K562 (cell line): ENCODE data around the gene DOCK4. TPM values are rescaled to one million over a fixed set of nuclear protein-coding genes. Genes with fewer than 3 reads are reported as not detected.
A peak's percentile ranks its signal among the peaks of the same experiment; 100 is the strongest.

Experiments used
- ATAC-seq: fragments of 200-7000 bp; cut with Tn5 transposase; 3 replicates; pipeline ENCODE4 v1.9.1; 2020; ENCODE audit warnings: moderate library complexity
- BruUV-seq: library from RNA; stranded (reverse); fragments of 400-500 nt; replicated peaks from 2 replicates; lab custom pipeline; 2021; lab: Mats Ljungman, UMichigan
- CTCF ChIA-PET: fragments of 300-600 bp; formaldehyde crosslinking; extraction: SDS; loops from one replicate; lab custom pipeline; 2021; ENCODE audit warnings: low intra/inter-chr PET ratio; lab: Yijun Ruan, JAX
- POLR2A ChIA-PET: fragments of 300-600, 350-650 bp; sonication (Branson Sonifier 250); formaldehyde crosslinking; extraction: SDS; loops from one replicate; lab custom pipeline; 2021; ENCODE audit warnings: antibody characterized with exemption, inconsistent platforms; lab: Yijun Ruan, JAX
- DNase-seq, 4 experiments: peaks; one replicate each; pipeline versions ENCODE4 v3.0.0 to v3.0.0-alpha.2; 2011 to 2018; ENCODE audit warnings: low spot score in 3 of 4, mixed read lengths in 3 of 4; ENCODE audit errors: extremely low read depth in 1 of 4
- FAIRE-seq: peaks from 2 replicates; lab custom pipeline; 2011; peaks lifted over from hg19 to GRCh38; lab: Jason Lieb, UNC
- H2AFZ ChIP-seq: 2 replicates; pipeline ENCODE4 v1.6.0; 2011; ENCODE audit warnings: low read depth, low read length, control low read depth, inconsistent platforms
- H3K27ac ChIP-seq: fragments of 200-600 bp; 3 replicates; pipeline ENCODE4 v1.8.0; 2011; ENCODE audit warnings: low read depth, mild to moderate bottlenecking, control low read depth, inconsistent platforms, low read length, moderate library complexity, mixed read lengths; ENCODE audit errors: extremely low read depth
- H3K27me3 ChIP-seq, 2 experiments: fragments of 300-600 bp in 1 of 2; 2 replicates in 1 of 2; 3 replicates in 1 of 2; pipeline versions ENCODE4 v1.6.0 to v1.8.0; 2011; ENCODE audit warnings: inconsistent platforms in 2 of 2, low read length in 2 of 2, mild to moderate bottlenecking in 1 of 2, mixed read lengths in 1 of 2, moderate library complexity in 1 of 2; ENCODE audit not compliant: control insufficient read depth in 2 of 2, insufficient read depth in 2 of 2
- H3K36me3 ChIP-seq: fragments of 300-600 bp; 3 replicates; pipeline ENCODE4 v1.8.0; 2011; ENCODE audit warnings: mild to moderate bottlenecking, low read length, inconsistent platforms; ENCODE audit not compliant: control insufficient read depth, insufficient read depth
- H3K4me1 ChIP-seq, 2 experiments: fragments of 200-600 bp in 1 of 2; replicated peaks in 1 of 2; 2 replicates in 1 of 2; 3 replicates in 1 of 2; pipeline versions ENCODE4 v1.5.1 to v1.8.0; 2011; ENCODE audit warnings: inconsistent platforms in 2 of 2, low read length in 2 of 2, mild to moderate bottlenecking in 1 of 2, mixed read lengths in 1 of 2, moderate library complexity in 1 of 2; ENCODE audit not compliant: control insufficient read depth in 2 of 2, insufficient read depth in 2 of 2
- H3K4me2 ChIP-seq: 2 replicates; pipeline ENCODE4 v1.6.1; 2011; ENCODE audit warnings: low read length, control low read depth, inconsistent platforms, mixed read lengths; ENCODE audit not compliant: insufficient read depth
- H3K4me3 ChIP-seq: fragments of 200-600 bp; sonication (generic), shearing (Covaris generic); 2 replicates; pipeline ENCODE4 v1.5.1; 2016; ENCODE audit warnings: control low read depth, inconsistent platforms
- H3K79me2 ChIP-seq: fragments of 200-600 bp; 3 replicates; pipeline ENCODE4 v1.8.0; 2011; ENCODE audit warnings: low read length, inconsistent platforms; ENCODE audit not compliant: control insufficient read depth, insufficient read depth
- H3K9ac ChIP-seq, 2 experiments: 2 replicates each; pipeline versions ENCODE4 v1.6.0 to v1.6.1; 2011; ENCODE audit warnings: low read depth in 2 of 2, low read length in 2 of 2, control low read depth in 1 of 2, inconsistent platforms in 1 of 2, mild to moderate bottlenecking in 1 of 2, mixed read lengths in 1 of 2; ENCODE audit not compliant: insufficient read depth in 1 of 2
- H3K9me1 ChIP-seq: one replicate; pipeline ENCODE4 v1.6.0; 2011; ENCODE audit warnings: inconsistent platforms, mild to moderate bottlenecking, low read length, moderate library complexity; ENCODE audit not compliant: control insufficient read depth, insufficient read depth
- H3K9me3 ChIP-seq: replicated peaks from 2 replicates; pipeline ENCODE4 v1.5.1; 2011; ENCODE audit warnings: low read depth, low read length, inconsistent platforms; ENCODE audit not compliant: control insufficient read depth, insufficient read depth
- H4K20me1 ChIP-seq: replicated peaks from 2 replicates; pipeline ENCODE4 v1.6.1; 2011; ENCODE audit warnings: low read length, inconsistent platforms, mixed read lengths; ENCODE audit not compliant: control insufficient read depth, insufficient read depth
- ZFX ChIP-seq: sonication (generic); formaldehyde crosslinking; IDR thresholded peaks from 2 replicates; pipeline ENCODE4 v1.8.0; 2022; ENCODE audit warnings: mild to moderate bottlenecking, missing genetic modification reagents, moderate library complexity
- ZNF384 ChIP-seq: IDR thresholded peaks from 2 replicates; pipeline ENCODE4 v1.6.1; 2012; ENCODE audit warnings: low read depth, low read length, improper control_type of control experiment
- WGBS: fragments of 100-300 bp; shearing (Covaris generic); methylation state at CpG from one replicate; pipeline ENCODE4 v1.1.6; 2016; ENCODE audit warnings: low coverage, mixed read lengths; ENCODE audit not compliant: insufficient coverage; ENCODE audit errors: missing lambda C conversion rate; 5-methylcytosine and 5-hydroxymethylcytosine counted together
- in situ Hi-C: fragments of 300-500 bp; cut with MboI; formaldehyde crosslinking; loops from 4 replicates; pipeline ENCODE4 v1.15.0; 2018; ENCODE audit warnings: inconsistent platforms, mixed read lengths
- intact Hi-C: fragments of 100-400 bp; cut with micrococcal nuclease; formaldehyde crosslinking; loops from 2 replicates; pipeline ENCODE4 v1.14.2; 2022
- polyA plus RNA-seq, 8 experiments: library from polyadenylated mRNA; depleted of rRNA in 4 of 8; stranded (reverse) in 5 of 8; unstranded in 3 of 8; fragments of >200 nt; fragmentation: Nextera tagmentation in 2 of 8; fragmentation: Illumina TruSeq in 1 of 8; extraction: Ambion mirVana in 2 of 8; extraction: Trizol in 1 of 8; gene quantifications; 2 replicates each; pipeline versions ENCODE4 v1.2.1 to v1.2.3, GENCODE V29; 2011 to 2014; ENCODE audit warnings: inconsistent platforms in 1 of 8, missing spikeins in 1 of 8
- total RNA-seq, 7 experiments: library from RNA; depleted of rRNA in 6 of 7; stranded (reverse); fragments of >200 nt in 6 of 7; fragmentation: Illumina TruSeq in 2 of 7; extraction: Trizol in 2 of 7; gene quantifications; 2 replicates each; pipeline versions ENCODE4 v1.2.1 to v1.2.3, GENCODE V29; 2011 to 2021; ENCODE audit warnings: low replicate concordance in 1 of 7
- TF ChIP-seq, protein P1 (sequence below): fragments of 250-450 bp; sonication (Bioruptor Pico); IDR thresholded peaks from 2 replicates; pipeline ENCODE4 v1.8.0; 2022; ENCODE audit warnings: inconsistent platforms, mild to moderate bottlenecking, moderate library complexity, borderline replicate concordance
- TF ChIP-seq, protein P2 (sequence below): sonication (generic); formaldehyde crosslinking; IDR thresholded peaks from 2 replicates; pipeline ENCODE4 v1.8.0; 2022; ENCODE audit warnings: mild to moderate bottlenecking, missing genetic modification reagents
- TF ChIP-seq, protein P3 (sequence below): sonication (generic); formaldehyde crosslinking; IDR thresholded peaks from 2 replicates; pipeline ENCODE4 v1.8.0; 2022; ENCODE audit warnings: mild to moderate bottlenecking, low read depth, missing genetic modification reagents

Gene DOCK4
- total and polyA plus RNA-seq, 9 of the 15 experiments (the other 6 are each of a cell fraction or from before 2014, with no cell fraction given): 0.42 to 5.7 (median 2.3) TPM

GRCh38 chr7:112215787-112216186, 9.6 kb upstream of the DOCK4 start:
- no peak for ATAC-seq
- TF ChIP-seq, protein P1, sequence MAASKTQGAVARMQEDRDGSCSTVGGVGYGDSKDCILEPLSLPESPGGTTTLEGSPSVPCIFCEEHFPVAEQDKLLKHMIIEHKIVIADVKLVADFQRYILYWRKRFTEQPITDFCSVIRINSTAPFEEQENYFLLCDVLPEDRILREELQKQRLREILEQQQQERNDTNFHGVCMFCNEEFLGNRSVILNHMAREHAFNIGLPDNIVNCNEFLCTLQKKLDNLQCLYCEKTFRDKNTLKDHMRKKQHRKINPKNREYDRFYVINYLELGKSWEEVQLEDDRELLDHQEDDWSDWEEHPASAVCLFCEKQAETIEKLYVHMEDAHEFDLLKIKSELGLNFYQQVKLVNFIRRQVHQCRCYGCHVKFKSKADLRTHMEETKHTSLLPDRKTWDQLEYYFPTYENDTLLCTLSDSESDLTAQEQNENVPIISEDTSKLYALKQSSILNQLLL: peak; percentile 83
- TF ChIP-seq, protein P2, sequence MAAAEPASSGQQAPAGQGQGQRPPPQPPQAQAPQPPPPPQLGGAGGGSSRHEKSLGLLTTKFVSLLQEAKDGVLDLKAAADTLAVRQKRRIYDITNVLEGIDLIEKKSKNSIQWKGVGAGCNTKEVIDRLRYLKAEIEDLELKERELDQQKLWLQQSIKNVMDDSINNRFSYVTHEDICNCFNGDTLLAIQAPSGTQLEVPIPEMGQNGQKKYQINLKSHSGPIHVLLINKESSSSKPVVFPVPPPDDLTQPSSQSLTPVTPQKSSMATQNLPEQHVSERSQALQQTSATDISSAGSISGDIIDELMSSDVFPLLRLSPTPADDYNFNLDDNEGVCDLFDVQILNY (CRISPR knock-in tag): no peak
- TF ChIP-seq ZFX (CRISPR knock-in tag) (no peak), ZNF384 (no peak)
- TF ChIP-seq, protein P3, sequence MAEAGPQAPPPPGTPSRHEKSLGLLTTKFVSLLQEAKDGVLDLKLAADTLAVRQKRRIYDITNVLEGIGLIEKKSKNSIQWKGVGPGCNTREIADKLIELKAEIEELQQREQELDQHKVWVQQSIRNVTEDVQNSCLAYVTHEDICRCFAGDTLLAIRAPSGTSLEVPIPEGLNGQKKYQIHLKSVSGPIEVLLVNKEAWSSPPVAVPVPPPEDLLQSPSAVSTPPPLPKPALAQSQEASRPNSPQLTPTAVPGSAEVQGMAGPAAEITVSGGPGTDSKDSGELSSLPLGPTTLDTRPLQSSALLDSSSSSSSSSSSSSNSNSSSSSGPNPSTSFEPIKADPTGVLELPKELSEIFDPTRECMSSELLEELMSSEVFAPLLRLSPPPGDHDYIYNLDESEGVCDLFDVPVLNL (CRISPR knock-in tag): no peak
- Histone ChIP-seq H3K36me3 (no peaks in the 10 kb centered on the region), H3K9ac (no peak overlapping the region), H3K79me2 (0 out of 3 replicates have a peak, but pooled peaks cover 3% of the 10 kb centered on the region), H3K4me1 (no peaks in the 10 kb centered on the region), H3K4me3 (no peak overlapping the region), H3K9me1 (no peaks in the 10 kb centered on the region), H4K20me1 (no peaks in the 10 kb centered on the region), H3K27ac (no peak overlapping the region), H2AFZ (no peak overlapping the region), H3K4me2 (no peak overlapping the region), H3K27me3 (no peaks in the 10 kb centered on the region), H3K9me3 (no peaks in the 10 kb centered on the region)
- BruUV-seq: no TSS peak
- ChIA-PET CTCF (no interaction called here), POLR2A (interaction anchor here (0.5 to 1.7 kb wide), 3 partner anchors 9 to 25 kb away, joined by 3 to 4 read pairs (median 3); partner anchors contain the start of gene ZNF277)
- no peak for DNase-seq
- in situ Hi-C loops: no loop called here
- no peak for FAIRE-seq
- intact Hi-C loops: no loop called here
- 51% methylated on average over 4 of the region's 4 CpGs for WGBS
